Lower leg skin (tissue), 4 donors: Measurements from ENCODE around the gene POFUT2. TPM values are rescaled to one million over a fixed set of nuclear protein-coding genes. Genes with fewer than 3 reads are reported as not detected.
A peak's percentile ranks its signal among the peaks of the same experiment; 100 is the strongest.

Experiments
- DNase-seq, 2 donors: peaks; one replicate each; pipeline ENCODE4 v3.0.0-alpha.2; 2019; ENCODE audit warnings: low spot score in 2 of 2
- H3K4me3 ChIP-seq: fragments of 200-600 bp; sonication (generic); 2 replicates; pipeline ENCODE4 v1.5.1; 2017; ENCODE audit warnings: mild to moderate bottlenecking, low read depth; ENCODE audit not compliant: poor library complexity, severe bottlenecking
- POLR2A ChIP-seq, 2 donors: fragments of 450-650 bp; IDR thresholded peaks; one replicate each; pipeline ENCODE4 v1.6.1; 2016 to 2017; ENCODE audit warnings: antibody characterized with exemption in 2 of 2, mild to moderate bottlenecking in 1 of 2, moderate library complexity in 1 of 2
- WGBS, 2 donors: methylation state at CpG; one replicate each; pipeline ENCODE4 v1.1.5; 2018; 5-methylcytosine and 5-hydroxymethylcytosine counted together
- intact Hi-C: fragments of 100-400 bp; cut with DNase I; formaldehyde crosslinking; loops from one replicate; pipeline ENCODE4 v1.15.0; 2023; ENCODE audit warnings: low total_unique reads
- total RNA-seq, 4 donors: library from RNA; depleted of rRNA; stranded (reverse); fragments of >200 nt; gene quantifications; one replicate each; pipeline ENCODE4 v1.1.0, GENCODE V29; 2016
- TF ChIP-seq, protein P1 (sequence below), 3 donors: fragments of 450-650 bp; IDR thresholded peaks; one replicate each; pipeline ENCODE4 v1.5.1; 2016; ENCODE audit warnings: antibody characterized with exemption in 3 of 3, mild to moderate bottlenecking in 3 of 3, moderate library complexity in 2 of 3

The POFUT2 gene
- total RNA-seq, 4 donors from 2014 or later, result 15.0 to 22.1 (median 18.9) TPM

DNA sequence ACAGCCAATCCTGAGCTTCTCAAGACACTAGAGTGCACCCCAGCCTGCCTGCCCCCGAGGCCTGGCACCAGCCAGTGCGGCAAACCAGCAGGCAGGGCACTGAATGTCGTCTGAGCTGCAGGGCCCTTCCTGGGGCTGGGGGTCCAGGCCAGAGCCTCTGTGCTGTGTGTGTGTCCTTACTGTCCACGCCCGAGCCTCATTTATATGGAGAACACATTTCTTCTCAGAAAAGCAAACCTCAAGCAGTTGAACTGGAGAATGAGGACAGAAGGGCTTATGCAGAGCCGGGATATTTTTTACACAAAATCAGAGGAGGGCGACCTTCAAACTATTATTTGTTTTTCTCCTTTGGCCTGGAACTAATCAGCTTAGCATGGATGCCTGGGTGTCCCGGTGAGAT is 52.7 kb downstream of the POFUT2 start:
- intact Hi-C loops, result no loop called here
- no peak overlapping the region for H3K4me3 ChIP-seq
- 73 to 89% methylated on average over 7 to 8 of the region's 8 CpGs for WGBS, 2 donors
- TF ChIP-seq POLR2A (IDR thresholded peaks at IDR 0.05), result no peak
- DNase-seq, result no peak

DNA sequence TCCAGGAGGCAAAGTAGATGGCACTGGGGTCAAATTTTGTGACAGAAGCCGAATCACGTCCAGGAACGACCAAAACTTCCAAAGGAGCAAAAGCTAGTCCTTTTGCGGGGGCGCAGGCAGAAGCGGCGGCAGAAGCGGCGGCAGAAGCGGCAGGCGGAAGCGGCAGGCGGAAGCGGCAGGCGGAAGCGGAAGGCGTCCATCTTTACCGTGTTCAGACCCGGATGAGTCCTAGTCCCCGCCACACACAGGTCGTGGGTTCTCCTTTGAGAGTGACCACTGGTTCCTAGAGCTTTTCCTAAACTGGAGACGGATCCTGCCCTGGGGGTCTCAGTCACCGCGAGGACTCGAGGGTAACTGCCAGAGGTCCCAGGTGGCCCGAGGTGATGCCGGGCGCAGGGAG is 53.6 kb downstream of the POFUT2 start:
- intact Hi-C loops, result no loop called here
- TF ChIP-seq, protein P1, sequence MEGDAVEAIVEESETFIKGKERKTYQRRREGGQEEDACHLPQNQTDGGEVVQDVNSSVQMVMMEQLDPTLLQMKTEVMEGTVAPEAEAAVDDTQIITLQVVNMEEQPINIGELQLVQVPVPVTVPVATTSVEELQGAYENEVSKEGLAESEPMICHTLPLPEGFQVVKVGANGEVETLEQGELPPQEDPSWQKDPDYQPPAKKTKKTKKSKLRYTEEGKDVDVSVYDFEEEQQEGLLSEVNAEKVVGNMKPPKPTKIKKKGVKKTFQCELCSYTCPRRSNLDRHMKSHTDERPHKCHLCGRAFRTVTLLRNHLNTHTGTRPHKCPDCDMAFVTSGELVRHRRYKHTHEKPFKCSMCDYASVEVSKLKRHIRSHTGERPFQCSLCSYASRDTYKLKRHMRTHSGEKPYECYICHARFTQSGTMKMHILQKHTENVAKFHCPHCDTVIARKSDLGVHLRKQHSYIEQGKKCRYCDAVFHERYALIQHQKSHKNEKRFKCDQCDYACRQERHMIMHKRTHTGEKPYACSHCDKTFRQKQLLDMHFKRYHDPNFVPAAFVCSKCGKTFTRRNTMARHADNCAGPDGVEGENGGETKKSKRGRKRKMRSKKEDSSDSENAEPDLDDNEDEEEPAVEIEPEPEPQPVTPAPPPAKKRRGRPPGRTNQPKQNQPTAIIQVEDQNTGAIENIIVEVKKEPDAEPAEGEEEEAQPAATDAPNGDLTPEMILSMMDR (IDR thresholded peaks at IDR 0.05), result no peak
- no peak for TF ChIP-seq POLR2A (IDR thresholded peaks at IDR 0.05)
- DNase-seq, result no peak
- 83 to 86% methylated on average over 28 of the region's 28 CpGs for WGBS, 2 donors
- no peak overlapping the region for H3K4me3 ChIP-seq

DNA sequence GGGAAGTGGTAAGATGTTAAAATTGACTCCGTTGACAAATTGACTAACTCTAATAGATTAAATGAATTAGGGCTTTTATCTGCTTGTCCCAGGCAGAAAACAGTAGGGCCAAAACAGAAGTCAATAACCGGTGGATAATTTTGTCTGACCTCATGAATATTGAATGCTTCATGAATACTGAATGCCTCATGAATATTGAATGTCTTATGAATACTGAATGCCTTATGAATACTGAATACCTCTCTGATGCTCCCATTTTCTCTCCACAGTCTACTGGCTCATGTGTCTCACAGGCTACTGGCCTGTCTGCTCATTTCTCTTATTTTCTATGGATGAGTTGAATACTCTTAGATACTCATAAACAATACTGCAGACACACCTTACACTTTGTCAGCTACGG is 56.0 kb downstream of the POFUT2 start:
- WGBS, 2 donors, result 84 to 89% methylated on average over 3 of the region's 3 CpGs
- H3K4me3 ChIP-seq, result no peak overlapping the region
- DNase-seq, result no peak
- intact Hi-C loops, result no loop called here
- TF ChIP-seq, protein P1 (IDR thresholded peaks at IDR 0.05), result no peak
- no peak for TF ChIP-seq POLR2A (IDR thresholded peaks at IDR 0.05)

DNA sequence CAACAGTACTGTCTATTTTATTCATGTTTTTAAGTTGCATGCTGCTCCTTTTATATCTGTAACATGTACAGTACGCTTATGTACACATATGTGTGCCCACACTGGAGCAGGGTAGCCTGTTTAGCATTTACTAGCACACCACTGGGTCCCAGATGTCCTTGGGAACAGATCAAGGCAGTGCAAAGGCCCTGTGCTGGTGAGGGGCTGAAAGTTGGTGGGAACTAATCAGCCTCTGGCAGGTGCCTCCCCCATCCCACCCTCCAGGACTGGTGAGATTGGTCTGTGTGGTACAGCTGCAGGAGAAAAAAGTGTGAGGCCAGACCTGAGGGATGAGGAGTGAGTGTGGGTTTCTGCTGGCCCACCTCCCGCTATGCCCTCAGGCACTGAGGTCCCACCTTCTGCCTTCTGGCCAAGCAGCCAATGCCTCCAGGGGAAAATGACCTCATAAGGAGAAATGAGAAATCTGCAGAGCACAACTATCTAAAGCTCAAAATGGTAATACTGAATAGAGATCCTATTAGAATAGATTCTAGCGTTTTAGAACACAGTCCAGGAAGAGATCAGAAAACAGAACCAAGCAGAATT is 58.9 kb downstream of the POFUT2 start:
- WGBS, 2 donors, result 49 to 57% methylated on average over 3 of the region's 3 CpGs
- intact Hi-C loops, result no loop called here
- no peak overlapping the region for H3K4me3 ChIP-seq

DNA sequence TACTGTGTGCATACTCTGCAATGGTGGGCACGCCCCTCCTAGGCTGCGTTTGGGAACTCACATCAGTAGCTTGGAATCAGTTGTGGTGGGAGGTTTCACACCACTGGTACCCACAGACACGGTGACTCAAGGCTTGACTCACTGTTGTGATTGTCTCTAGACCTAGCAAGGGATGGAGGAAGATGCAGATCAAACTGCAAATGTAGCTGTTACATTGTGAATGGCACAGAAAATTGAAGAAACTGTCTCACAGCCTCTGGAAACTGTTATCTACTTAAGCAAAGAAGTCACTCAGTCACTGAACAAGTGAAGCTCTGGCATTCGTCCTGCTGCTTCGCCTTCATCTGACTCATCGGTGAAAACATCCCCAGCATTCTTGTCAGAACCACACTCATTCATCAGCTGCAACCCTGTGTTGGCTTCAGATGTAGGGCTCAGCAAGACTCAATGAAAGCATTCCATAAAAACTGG is 59.5 kb downstream of the POFUT2 start:
- TF ChIP-seq POLR2A (IDR thresholded peaks at IDR 0.05), result no peak
- TF ChIP-seq, protein P1 (IDR thresholded peaks at IDR 0.05), result no peak
- DNase-seq, result peak in 1 of 2 donors; percentile 69
- H3K4me3 ChIP-seq, result no peak overlapping the region
- WGBS, 2 donors, result 17 to 25% methylated on average over 6 of the region's 6 CpGs
- intact Hi-C loops, result no loop called here

More for the DNA sequence above, 58.9 kb downstream of the POFUT2 start:
- no peak for DNase-seq
- TF ChIP-seq, protein P1 (IDR thresholded peaks at IDR 0.05), result no peak
- TF ChIP-seq POLR2A (IDR thresholded peaks at IDR 0.05), result no peak

DNA sequence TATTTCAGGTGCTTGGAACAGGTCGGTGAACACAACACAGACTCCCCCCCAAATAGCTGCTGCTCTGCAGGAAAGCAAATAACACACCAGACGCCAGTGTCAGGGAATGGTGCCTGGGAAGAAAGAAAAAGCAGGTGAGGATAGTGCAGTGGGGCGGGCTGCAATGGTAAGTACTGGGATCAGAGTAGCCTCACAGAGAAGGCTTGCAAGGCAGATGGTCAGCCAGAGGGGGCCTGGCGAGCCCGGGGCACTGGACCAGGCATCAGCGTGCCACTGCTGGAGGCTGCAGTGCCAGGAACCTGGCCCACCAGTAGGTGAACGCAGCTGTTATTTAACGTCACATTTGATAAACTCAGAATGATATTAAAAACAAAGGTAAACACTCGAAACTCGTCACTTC is 60.0 kb downstream of the POFUT2 start:
- intact Hi-C loops, result no loop called here
- 69 to 82% methylated on average over 10 of the region's 10 CpGs for WGBS, 2 donors
- no peak overlapping the region for H3K4me3 ChIP-seq
- TF ChIP-seq POLR2A (IDR thresholded peaks at IDR 0.05), result no peak
- TF ChIP-seq, protein P1 (IDR thresholded peaks at IDR 0.05), result no peak
- no peak for DNase-seq
